T-helper 1 cell treated with Interleukin-12 subunit alpha and Interleukin-12 subunit beta and Interleukin-4 antibody, amounts not matched to agents 30 ng/mL and 1 ng/mL, for 36 hours (primary cell): ENCODE results near the gene IFRD2. TPM values are rescaled to one million over a fixed set of nuclear protein-coding genes. Genes with fewer than 3 reads are reported as not detected.
"Not testable (repeated sequence)": the region's sequence is repeated elsewhere in the genome, so short reads cannot be mapped to it uniquely, and the experiment has no call there.

Experiments used
- intact Hi-C: fragments of 100-400 bp; cut with micrococcal nuclease; formaldehyde crosslinking; loops from one replicate; pipeline ENCODE4 v1.15.1; 2024
- total RNA-seq: library from RNA; stranded (reverse); gene quantifications from 2 replicates; pipeline ENCODE4 v1.2.3, GENCODE V29; 2022

The IFRD2 gene
- total RNA-seq, 1 donor from 2014 or later: 91.1 TPM

DNA sequence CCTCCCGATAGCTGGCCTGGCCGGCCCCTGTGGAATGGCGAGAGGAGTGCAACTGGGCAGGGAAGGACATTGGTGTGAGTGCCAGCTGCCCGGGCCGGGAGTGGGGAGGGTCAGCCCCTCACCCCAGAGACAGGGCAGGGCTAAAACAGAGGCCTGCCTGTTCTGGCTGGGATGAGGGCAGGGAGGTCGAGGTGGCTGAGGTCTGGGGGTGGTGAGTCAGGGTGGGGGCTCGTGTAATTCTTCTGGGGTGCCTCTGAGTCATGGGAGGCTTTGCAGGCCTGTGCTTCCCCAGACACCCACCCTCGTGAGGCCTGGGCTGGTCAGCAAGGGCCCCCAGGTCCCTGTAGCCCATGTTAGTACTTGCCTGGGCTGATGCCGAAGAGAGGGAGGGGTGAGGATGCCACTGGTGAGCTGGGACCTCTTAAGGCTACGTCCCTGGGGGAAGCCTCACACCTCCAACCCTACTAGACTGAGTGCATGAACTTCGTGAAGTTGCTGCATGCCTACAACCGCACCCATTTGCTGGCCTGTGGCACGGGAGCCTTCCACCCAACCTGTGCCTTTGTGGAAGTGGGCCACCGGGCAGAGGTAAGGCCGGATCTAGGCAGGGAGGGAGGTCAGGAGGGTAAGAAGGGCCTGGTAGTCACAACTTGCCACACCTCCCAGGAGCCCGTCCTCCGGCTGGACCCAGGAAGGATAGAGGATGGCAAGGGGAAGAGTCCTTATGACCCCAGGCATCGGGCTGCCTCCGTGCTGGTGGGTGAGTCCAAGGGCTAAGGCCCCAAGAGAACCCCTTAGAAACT is 21.6 kb downstream of the IFRD2 start:
- intact Hi-C loops: no loop called here

DNA sequence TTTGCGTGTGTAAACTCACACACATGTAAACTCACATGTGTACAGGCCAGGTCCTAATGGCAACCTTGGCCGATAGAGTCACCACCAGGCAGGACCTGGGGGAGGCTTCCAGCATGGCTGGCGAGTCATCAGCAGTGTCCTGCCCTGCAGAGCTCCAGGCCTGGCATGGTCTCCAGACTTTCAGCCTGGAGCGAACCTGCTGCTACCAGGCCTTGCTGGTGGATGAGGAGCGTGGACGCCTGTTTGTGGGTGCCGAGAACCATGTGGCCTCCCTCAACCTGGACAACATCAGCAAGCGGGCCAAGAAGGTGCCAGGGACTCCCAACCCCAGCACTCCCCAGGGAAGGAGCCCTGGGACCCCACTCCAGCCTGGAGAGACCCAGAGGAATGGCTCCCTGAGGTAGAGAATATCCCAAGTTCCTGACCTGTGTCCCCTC is 22.2 kb downstream of the IFRD2 start:
- intact Hi-C loops: no loop called here

DNA sequence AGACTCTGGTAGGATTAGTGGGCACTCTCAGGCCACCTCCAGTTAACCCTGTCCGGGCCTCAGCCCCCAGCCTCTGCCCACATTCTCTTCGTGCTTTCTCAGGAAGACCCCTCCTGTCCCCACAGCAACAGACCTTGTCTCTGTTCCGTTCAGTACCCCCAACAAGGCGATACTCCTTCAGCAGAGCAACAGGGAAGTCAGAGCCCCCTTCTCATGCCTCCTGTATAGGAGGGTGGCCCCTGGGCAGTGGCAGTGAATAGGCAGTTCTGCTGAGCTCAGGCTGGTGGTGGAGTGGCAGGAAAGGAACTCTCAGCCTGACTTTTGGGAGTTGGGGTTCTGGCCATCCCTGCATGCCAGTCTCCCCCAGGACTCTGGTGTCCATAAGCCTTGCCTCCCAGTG is 22.8 kb downstream of the IFRD2 start:
- intact Hi-C loops: no loop called here

- intact Hi-C loops: no loop called here
Measured at GRCh38 chr3:50268703-50269451, 23.4 kb downstream of the IFRD2 start, which contains the start of gene SEMA3B. SEMA3B (plus strand) TSS chr3:50269147; CDS start chr3:50269241, 94 bp downstream.

- intact Hi-C loops: no loop called here
Measured at GRCh38 chr3:50268276-50268675, 24.0 kb downstream of the IFRD2 start.

GRCh38 chr3:50267280-50267913 is 24.8 kb downstream of the IFRD2 start:
- intact Hi-C loops: no loop called here

DNA sequence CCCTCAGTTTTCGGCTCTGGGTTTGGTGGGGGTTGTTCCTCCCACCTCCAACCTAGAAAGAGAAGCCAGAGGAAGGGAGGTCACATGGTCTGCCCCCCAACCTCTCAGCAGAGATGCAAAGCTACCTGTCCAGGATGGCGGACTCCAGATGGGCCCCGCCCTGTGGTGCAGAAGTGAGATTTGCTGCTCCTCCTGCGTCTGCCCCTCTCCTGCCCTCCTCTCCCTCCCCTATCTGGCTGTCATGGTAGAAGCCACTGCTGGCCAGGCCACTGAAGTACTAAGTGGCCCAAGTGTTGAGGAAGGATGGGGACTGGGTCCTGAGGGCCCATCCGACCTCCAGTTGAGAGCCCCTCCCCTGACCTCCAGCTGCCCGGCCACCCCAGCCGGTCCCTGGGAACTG is 25.4 kb downstream of the IFRD2 start:
- intact Hi-C loops: no loop called here

- intact Hi-C loops: no loop called here
Measured at GRCh38 chr3:50266017-50266416, 26.2 kb downstream of the IFRD2 start.

DNA sequence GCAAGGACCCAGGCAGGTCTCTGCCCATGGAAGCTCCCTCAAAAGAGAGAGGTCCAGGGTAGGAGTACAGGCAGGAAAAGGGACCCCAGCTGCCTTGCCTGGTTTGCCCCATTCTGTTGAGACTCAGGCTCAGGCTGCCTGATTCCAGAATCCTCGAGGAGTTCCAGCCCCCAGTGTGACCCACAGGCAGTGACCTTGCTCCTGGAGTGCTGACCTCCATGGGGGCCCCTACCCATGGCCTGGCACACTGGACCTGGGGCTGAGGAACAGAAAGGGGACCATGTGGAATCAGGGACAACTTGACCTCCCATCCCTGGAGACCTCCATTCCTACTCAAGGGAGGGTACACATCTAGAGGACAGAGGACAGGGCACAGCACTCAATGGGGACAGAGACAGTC is 26.7 kb downstream of the IFRD2 start:
- intact Hi-C loops: no loop called here

- intact Hi-C loops: no loop called here
Measured at GRCh38 chr3:50264964-50265485, 27.2 kb downstream of the IFRD2 start.

- intact Hi-C loops: no loop called here
Measured at GRCh38 chr3:50264383-50264963, 27.8 kb downstream of the IFRD2 start.

GRCh38 chr3:50263478-50264382 is 28.5 kb downstream of the IFRD2 start:
- intact Hi-C loops: no loop called here

DNA sequence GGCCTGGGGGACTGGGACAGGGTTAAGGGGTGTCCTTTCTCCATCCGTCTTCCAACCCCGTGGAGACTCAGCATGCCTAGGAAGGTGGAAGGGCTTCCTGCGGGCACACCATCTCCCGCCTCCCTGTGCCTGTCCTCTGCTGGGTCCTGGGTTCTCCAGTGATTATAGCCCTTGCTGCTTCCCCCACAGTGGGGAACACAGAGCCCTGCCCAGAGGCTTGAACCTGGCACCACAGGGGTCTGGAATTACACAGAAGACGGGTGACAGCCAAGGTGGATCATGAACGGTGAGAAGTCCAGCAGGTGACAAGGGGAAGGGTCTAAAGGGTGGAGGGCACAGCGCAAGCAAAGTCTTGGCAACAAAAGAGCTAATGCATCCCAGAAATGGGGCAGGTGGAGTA is 29.5 kb downstream of the IFRD2 start:
- intact Hi-C loops: no loop called here

DNA sequence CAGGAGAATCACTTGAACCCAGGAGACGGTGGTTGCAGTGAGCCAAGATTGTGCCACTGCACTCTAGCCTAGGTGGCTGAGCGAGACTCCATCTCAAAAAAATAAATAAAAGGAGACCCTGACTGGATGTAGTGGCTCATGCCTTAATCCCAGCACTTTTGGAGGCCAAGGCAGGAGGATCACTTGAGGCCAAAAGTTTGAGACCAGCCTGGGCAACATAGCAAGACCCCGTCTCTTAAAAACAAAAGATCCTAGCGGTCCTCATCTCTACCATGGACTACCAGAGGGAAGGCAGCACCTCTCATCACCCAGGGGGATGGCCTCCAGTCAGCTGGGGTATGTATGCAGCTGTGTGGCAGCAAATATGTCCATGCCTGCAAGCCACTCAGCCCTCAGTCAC is 30.0 kb downstream of the IFRD2 start:
- intact Hi-C loops: not testable (repeated sequence)

DNA sequence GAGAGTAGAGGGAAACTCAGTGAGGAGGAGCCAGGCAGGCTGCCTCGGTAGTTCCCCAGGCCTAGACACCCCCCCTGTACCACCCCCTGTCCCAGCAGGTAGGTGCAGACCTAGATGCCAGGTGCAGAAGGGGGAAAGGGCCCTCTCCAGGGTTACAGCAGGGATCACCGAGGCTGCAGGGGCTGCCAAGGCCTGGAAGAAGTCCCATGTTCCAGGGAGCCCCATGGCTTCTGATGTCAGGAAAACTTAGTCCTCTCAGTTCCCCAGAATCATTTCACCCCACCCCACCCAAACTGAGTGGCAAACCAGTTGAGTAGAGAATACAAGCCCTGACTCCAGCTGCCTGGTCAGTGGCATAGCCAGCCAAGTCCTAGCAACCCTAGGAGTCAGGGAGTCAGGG is 30.7 kb downstream of the IFRD2 start:
- intact Hi-C loops: no loop called here

DNA sequence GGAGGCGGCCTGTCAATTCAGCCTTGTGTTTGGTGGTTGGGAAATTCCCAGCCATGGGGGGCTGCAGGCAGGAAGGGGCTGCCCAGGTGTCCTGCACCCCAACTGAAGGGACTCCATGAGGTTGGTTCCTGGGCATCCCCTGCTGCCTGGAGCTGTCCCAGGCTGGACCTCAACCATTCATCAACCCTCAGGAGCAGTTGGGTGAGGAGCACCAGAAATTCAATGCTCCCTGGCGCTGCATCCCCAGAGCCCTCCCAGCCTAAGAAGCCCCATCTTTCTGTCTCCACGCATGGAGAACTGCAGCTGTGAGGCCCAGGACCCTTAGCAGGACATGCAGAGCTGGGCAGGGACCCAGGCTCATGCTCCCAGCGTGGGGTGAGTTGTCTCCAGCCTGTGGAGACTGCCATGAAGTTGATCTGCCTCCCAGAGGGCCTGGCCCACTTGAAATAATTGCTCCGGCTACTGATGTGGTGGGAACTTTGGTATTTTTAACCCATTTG is 31.2 kb downstream of the IFRD2 start:
- intact Hi-C loops: loop anchor here (1.0 kb wide), 6 partner anchors 12 to 69 kb away; partner anchors contain the start of genes HYAL3 and NAA80

GRCh38 chr3:50260027-50260941 is 31.9 kb downstream of the IFRD2 start:
- intact Hi-C loops: loop anchor here (1.0 kb wide), 6 partner anchors 13 to 68 kb away; partner anchors contain the start of genes HYAL3 and NAA80

DNA sequence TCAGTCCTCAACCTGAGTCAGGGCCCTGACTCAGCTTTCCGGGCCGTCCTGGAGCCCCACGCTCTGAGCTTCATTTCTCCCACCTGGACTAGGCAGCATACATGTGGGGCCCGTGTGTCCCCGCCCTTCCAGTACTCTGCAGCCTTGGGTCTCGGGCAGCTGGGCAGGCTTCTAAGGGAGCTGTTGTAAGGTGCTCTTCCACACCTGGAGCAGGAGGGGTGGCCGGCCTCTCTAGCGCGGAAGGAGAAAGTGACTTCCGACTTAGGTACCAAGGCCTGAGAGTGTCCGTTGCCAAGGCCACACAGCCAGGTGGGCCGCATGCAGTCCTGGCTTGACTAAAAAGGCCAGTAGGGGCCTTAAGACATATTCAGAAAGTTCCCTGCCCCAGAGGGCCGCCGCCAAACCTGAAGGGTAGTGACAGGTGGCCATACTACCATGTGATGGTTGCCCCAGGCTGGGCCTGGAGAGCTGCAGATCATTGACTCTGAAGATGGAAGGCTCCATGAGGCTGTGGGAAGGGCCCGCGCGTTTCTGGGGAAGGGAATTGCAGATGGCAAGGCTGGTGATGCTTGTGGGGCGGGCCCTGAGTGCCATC is 32.7 kb downstream of the IFRD2 start:
- intact Hi-C loops: loop anchor here (1.0 kb wide), 6 partner anchors 13 to 67 kb away; partner anchors contain the start of genes HYAL3 and NAA80
